Thoracic aorta (tissue), 2 donors: ENCODE results near the gene MLST8. TPM values are rescaled to one million over a fixed set of nuclear protein-coding genes. Genes with fewer than 3 reads are reported as not detected.
"Not testable (repeated sequence)": the region's sequence is repeated elsewhere in the genome, so short reads cannot be mapped to it uniquely, and the experiment has no call there.

Experiments
- ATAC-seq: fragments of 150-250 bp; one replicate; pipeline ENCODE4 v1.8.0; 2017; ENCODE audit warnings: low read depth; ENCODE audit not compliant: insufficient number of reproducible peaks, low FRiP score
- DNase-seq: peaks from one replicate; pipeline ENCODE4 v3.0.0-alpha.2; 2020; ENCODE audit warnings: low spot score
- H3K27ac ChIP-seq, 2 donors: fragments of 200-600 bp; sonication (generic); 1 replicate in 1 of 2; 2 replicates in 1 of 2; pipeline ENCODE4 v1.5.1; 2016; ENCODE audit warnings: mild to moderate bottlenecking in 2 of 2, moderate library complexity in 2 of 2
- H3K27me3 ChIP-seq: fragments of 200-600 bp; sonication (generic); replicated peaks from 2 replicates; pipeline ENCODE4 v1.6.0; 2016; ENCODE audit warnings: mild to moderate bottlenecking; ENCODE audit not compliant: insufficient read depth
- H3K36me3 ChIP-seq: fragments of 200-600 bp; sonication (generic); one replicate; pipeline ENCODE4 v1.5.1; 2016
- H3K4me1 ChIP-seq, 2 donors: fragments of 200-600 bp; sonication (generic); 1 replicate in 1 of 2; 2 replicates in 1 of 2; pipeline versions ENCODE4 v1.5.1 to v1.6.0; 2016; ENCODE audit warnings: low read depth in 2 of 2, mild to moderate bottlenecking in 1 of 2; ENCODE audit not compliant: control insufficient read depth in 1 of 2
- H3K4me3 ChIP-seq: fragments of 200-600 bp; sonication (generic); 2 replicates; pipeline ENCODE4 v1.5.1; 2016; ENCODE audit warnings: mild to moderate bottlenecking
- H3K9me3 ChIP-seq: fragments of 200-600 bp; sonication (generic); 2 replicates; pipeline ENCODE4 v1.5.1; 2016
- total RNA-seq, 2 donors: library from RNA; depleted of rRNA; stranded (reverse); fragments of >200 nt; gene quantifications; one replicate each; pipeline versions ENCODE4 v1.1.0 to v1.2.3, GENCODE V29; 2016
- TF ChIP-seq, protein P1 (sequence below): fragments of 200-600 bp; sonication (generic); IDR thresholded peaks from one replicate; pipeline ENCODE4 v1.5.1; 2019; ENCODE audit warnings: antibody characterized with exemption

The MLST8 gene
- total RNA-seq, 2 donors from 2014 or later: 13.7 to 47.7 TPM

DNA sequence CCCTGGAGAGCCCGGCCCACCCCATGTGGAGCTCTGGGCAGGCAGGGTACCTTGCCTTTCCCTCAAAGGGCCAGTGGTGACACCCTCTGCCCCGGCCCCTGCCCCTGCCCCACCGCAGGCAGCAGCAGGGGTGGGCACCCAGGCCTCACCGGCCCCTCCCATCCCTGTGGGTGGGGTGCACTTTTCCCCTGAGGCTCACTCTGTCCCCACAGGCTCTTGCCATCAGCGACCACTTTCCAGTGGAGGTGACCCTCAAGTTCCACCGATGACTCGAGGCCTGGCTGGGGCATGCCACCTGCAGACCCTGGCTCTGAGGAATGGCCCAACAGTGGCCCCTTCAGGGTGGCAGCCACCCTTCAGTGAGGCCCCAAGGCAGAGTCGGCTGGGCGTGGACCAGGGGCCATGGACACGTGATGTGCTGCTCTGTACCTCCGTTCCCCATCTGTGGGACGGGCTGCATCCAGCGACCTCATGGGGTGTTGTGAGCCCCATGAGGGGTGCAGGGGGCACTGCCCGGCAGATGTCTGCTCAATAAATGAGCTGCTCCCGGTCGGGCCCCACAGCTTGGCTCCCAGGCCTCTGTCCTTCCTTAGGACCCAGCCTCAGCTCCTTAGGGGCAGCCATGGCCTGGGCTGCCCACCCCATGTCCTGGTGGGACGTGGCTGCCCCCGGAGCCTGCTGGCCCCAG, 33.0 kb downstream of the MLST8 start:
- Histone ChIP-seq H3K4me1 (peaks cover 10 to 14% of the 10 kb centered on the region in 2 donors), H3K4me3 (no peak overlapping the region), H3K9me3 (no peaks in the 10 kb centered on the region), H3K36me3 (peaks cover 35% of the 10 kb centered on the region), H3K27ac (no peak overlapping the region), H3K27me3 (no peaks in the 10 kb centered on the region)
- TF ChIP-seq, protein P1, sequence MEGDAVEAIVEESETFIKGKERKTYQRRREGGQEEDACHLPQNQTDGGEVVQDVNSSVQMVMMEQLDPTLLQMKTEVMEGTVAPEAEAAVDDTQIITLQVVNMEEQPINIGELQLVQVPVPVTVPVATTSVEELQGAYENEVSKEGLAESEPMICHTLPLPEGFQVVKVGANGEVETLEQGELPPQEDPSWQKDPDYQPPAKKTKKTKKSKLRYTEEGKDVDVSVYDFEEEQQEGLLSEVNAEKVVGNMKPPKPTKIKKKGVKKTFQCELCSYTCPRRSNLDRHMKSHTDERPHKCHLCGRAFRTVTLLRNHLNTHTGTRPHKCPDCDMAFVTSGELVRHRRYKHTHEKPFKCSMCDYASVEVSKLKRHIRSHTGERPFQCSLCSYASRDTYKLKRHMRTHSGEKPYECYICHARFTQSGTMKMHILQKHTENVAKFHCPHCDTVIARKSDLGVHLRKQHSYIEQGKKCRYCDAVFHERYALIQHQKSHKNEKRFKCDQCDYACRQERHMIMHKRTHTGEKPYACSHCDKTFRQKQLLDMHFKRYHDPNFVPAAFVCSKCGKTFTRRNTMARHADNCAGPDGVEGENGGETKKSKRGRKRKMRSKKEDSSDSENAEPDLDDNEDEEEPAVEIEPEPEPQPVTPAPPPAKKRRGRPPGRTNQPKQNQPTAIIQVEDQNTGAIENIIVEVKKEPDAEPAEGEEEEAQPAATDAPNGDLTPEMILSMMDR: no peak
- ATAC-seq (no peak), DNase-seq (no peak)

DNA sequence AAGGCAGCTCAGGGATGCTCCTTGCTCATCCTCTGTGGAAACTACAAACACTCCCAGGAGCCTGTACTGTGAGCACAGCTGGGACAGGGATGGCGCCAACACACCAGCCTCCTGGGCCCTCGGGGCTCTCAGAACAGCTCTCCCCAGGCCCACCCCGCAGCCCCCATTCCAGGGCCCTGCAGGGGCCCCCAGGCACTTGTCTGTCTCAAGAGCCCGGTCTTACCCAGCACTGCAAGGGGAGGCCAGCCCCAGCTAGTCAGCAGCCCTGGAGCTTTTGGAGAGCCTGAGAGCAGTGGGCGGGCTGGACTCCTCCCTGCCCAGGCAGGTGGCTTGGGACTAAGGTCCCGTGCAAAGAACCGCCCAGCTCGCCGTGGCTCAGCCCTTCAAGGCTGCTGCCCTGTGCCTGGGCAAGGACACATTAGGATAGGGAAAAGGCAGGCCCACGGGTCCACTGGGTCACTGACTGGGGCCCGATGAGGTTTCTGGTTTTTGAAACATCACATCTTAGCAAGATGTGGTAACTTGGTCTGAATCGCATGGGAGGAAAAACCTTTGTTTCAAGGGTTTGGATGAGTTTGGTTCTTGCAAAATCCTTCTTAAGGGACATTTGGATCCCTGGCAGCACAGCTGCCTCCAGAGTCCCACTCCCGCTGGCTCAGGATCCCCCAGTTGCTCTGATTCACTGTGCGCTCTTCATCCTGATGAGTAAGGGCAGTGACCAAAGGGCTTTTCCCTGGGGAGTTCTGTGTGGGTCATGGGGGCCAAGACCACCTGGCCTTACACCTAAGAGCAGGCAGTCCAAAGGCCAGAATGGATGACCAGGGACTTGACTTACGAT, 33.8 kb downstream of the MLST8 start:
- H3K27me3 ChIP-seq: no peaks in the 10 kb centered on the region
- H3K27ac ChIP-seq: no peak overlapping the region
- ATAC-seq (no peak), DNase-seq (no peak)
- H3K4me3 ChIP-seq: no peak overlapping the region
- H3K36me3 ChIP-seq: peaks cover 32% of the 10 kb centered on the region
- H3K4me1 ChIP-seq: peaks cover 10 to 14% of the 10 kb centered on the region in 2 donors
- no peaks in the 10 kb centered on the region for H3K9me3 ChIP-seq
- TF ChIP-seq, protein P1: no peak

DNA sequence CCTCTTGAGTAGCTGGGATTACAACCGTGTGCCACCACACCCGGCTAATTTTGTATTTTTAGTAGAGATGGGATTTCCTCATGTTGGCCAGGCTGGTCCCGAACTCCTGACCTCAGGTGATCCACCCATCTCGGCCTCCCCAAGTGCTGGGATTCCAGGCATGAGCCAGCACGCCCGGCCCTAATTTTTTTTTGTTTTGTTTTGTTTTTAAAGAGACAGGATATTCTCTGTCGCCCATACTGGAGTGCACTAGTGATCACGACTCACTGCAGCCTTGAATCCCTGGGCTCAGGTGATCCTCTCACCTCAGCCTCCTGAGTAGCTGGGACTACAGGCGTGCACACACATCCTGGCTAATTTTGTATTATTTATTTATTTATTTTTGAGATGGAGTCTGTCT, 35.1 kb downstream of the MLST8 start:
- peaks cover 10 to 14% of the 10 kb centered on the region in 2 donors for H3K4me1 ChIP-seq
- H3K27me3 ChIP-seq, H3K4me3 ChIP-seq, H3K27ac ChIP-seq, ATAC-seq, DNase-seq, H3K9me3 ChIP-seq: not testable (repeated sequence)
- H3K36me3 ChIP-seq: peaks cover 32% of the 10 kb centered on the region

DNA sequence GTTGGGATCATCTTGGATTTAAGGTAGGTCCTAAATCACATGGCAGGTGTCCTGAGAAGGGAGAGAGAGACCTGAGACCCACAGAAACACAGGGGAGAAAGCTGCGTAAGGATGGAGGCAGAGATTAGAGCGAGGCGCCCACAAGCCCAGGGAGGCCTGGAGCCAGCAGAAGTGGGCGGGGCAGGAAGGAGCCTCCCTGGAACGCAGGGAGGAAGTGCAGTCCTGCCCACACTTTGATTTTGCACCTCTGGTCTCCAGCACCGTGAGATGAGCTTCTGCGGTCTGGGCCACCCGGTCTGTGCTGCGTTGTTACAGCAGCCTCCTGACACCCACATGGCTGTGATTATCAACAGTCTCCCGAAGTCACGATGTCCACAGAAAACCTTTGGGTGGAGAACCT, 37.3 kb downstream of the MLST8 start:
- TF ChIP-seq, protein P1: no peak
- no peak for DNase-seq
- Histone ChIP-seq H3K27me3 (no peaks in the 10 kb centered on the region), H3K9me3 (no peaks in the 10 kb centered on the region), H3K4me1 (no peaks in the 10 kb centered on the region), H3K4me3 (no peak overlapping the region), H3K36me3 (peaks cover 41% of the 10 kb centered on the region), H3K27ac (no peak overlapping the region)
- no peak for ATAC-seq

DNA sequence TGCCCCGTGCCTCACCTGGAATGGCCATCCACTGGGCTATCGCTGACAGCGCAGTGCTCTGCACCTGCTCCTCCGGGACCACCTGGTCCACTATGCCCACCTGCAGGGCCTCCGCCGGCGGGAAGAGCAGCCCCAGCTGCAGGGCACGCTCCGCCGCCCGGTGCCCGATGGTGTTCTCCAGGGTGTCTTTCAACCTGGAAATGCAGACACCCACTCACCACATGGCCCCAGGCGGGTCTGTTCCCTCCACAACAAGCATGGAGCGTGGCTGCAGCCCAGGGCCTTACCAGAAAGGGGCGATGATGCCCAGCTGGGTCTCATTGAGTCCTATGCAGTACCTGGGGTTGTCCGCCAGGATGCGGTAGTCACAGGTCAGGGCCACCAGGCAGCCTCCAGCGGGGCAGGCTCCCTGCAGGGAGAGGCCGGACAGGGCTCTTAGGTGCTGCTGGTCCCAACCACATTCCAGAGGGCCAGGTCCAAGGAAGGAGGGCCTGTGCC, 37.8 kb downstream of the MLST8 start:
- no peak for DNase-seq
- TF ChIP-seq, protein P1: no peak
- ATAC-seq: no peak
- Histone ChIP-seq H3K36me3 (peaks cover 41% of the 10 kb centered on the region), H3K4me1 (no peaks in the 10 kb centered on the region), H3K9me3 (no peaks in the 10 kb centered on the region), H3K27ac (no peak overlapping the region), H3K4me3 (no peak overlapping the region), H3K27me3 (no peaks in the 10 kb centered on the region)
